NCI-H1930 (cell line): ENCODE results near the gene CCDC39.
"Not testable (repeated sequence)": the region's sequence is repeated elsewhere in the genome, so short reads cannot be mapped to it uniquely, and the experiment has no call there.

ENCODE experiments used
- DNase-seq, 2 experiments: peaks; one replicate each; lab custom pipeline; 2025; lab: John Stamatoyannopoulos, UW

CCDC39 gene

DNA sequence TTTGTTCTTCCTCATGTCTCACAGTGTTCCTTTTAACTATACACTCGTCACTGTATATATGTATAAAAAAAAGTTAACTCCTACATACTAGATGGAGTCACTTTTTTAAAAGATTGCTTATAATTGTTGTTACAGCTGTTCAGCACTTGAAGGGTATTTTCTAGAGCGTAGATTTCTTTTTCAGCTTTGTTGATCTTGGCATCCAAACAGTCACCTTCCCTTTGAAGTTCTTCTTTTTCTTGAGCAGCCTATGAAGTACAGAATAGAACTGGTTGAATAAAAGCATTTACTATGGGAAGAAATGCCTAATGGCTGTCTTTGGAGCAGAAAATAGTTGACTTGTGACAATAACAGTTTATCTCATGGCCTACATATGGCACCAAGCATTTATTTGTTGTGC lies 59.6 kb downstream of the CCDC39 start:
- no peak for DNase-seq

DNA sequence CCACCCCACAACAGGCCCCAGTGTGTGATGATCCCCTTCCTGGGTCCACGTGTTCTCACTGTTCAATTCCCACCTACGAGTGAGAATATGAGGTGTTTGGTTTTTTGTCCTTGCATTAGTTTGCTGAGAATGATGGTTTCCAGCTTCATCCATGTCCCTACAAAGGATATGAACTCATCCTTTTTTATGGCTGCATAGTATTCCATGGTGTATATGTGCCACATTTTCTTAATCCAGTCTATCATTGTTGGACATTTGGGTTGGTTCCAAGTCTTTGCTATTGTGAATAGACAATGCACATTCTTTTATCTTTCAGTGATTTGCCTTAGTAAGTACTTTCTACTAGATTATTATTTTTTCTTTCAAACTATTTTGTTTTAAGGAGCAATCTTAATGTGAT lies 60.7 kb downstream of the CCDC39 start:
- DNase-seq: not testable (repeated sequence)

DNA sequence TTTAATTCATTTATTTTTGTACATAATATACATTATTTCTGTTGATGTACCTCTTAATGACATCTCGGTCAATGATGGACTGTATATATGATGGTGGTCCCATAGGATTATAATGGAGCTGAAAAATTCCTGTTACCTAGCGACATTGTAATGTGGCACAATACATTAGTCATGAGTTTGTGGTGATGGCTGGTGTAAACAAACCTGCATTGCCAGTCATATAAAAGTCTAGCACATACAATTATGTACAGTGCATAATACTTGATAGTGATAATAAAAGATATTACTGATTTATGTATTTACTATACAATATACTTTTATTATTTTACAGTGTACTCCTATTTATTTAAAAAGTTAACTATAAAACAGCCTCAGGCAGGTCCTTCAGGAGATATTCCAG lies 62.2 kb downstream of the CCDC39 start:
- DNase-seq: no peak

DNA sequence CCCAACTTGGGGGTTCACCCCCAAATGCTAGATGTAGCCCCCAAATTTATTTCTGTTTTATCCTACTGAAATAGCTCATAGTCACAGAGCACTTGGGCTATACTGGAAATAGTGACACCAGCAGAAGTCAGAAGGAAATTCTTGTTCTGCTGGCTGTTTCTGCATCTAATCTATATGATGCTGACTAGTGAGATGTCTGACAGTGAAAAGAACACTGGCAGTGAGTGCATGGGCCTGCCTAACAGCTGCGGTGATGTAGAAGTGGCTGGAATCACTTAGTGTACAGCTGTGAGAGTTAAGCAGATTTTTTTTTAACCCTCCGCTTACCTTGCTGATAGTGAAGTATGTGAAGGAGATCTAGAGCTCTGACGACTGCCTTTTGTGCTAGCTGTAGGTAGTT lies 63.3 kb downstream of the CCDC39 start:
- no peak for DNase-seq

DNA sequence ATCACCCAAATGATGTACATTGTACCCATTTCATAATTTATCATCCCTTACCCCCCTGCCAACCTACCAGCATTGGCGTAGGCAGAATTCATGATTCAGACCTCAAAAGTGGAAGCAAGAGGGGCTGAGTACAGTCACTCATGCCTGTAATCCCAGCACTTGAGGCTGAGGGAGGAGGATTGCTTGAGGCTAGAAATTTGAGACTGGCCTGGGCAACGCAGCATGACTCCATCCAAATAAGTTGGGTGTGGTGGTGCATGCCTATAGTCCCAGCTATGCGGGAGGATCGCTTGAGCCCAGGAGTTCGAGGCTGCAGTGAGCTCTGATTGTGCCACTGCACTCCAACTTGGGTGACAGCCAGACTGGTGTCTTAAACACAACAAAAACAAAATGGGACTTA lies 66.9 kb downstream of the CCDC39 start:
- no peak for DNase-seq

DNA sequence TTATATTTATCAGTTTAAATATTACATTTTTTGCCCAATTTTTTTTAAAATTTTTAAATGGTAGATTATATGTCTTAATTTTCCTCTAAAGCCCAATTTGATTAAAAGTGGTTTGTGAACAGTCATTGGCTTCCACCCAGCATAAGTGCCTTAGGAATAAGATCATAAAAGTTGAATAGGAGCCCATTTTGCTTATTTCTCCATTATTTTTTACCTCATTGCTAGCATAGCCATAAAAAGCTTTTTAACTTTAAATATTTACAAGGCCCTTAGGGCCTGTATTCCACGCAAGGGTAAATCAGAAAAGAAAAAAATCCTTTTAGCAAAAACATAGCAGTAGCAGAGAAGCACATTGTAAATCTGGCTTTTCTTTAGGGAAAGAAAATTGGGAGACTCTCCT lies 68.3 kb downstream of the CCDC39 start:
- DNase-seq: no peak

DNA sequence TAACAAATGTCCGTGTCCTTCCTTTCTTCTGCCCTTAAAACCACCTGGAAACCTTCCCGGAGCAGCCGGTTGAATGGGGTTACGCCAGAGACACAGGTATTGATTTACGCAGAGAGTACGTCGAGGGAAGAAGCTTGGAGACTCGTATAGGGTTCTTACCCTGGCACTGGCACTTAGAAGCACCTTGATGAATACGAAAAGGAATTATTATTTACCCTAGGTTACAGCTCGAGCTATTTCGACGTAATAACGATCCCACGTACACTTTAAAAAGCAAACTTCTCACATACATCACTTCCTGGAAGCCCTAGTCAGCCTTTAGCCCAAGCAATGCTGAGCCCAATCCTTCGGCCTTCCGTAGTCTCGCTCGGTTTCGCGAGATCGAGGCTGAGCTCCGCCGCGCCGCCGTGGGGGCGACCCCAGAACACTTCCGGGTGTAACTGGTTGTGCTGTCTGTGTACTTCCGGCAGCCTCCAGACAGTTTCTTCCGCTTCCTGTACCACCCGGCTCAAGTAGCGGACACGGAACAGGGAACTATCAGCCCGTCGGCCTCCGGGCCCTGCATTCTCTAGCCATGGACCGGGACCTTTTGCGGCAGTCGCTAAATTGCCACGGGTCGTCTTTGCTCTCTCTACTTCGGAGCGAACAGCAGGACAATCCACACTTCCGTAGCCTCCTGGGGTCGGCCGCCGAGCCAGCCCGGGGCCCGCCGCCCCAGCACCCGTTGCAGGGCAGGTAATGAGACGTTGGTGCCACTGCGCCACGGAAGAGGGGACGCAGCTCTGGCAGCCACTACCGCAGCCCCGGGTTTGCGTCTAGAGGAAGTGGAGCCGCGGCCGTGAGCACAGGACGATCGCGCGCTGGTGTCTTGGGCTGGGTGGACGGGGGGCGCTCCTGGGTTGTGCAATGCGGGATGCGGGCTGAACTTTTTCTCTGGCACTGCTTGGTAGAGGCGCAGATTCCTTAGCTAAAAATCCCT lies 77.3 kb downstream of the CCDC39 start, which contains the start of gene TTC14:
Gene TTC14 (plus strand): TSS at position 476 of the 979 bp plus-strand sequence. CDS start 99 bp downstream, at position 575.
- DNase-seq: peak; percentile 85 to 89

DNA sequence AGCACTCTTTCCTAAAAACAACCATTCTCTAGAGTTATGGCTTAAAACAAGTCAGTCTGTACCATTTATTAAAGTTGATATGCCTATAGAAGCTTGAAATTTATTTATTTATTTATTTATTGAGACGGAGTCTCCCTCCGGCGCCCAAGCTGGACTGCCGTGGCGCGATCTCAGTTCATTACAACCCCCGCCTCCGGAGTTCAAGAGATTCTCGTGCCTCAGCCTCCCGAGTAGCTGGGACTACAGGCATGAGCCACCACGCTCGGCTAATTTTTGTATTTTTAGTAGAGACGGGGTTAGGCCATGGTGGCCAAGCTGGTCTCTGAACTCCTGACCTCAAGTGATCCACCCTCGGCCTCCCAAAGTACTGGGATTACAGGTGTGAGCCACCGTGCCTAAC lies 78.8 kb downstream of the CCDC39 start:
- DNase-seq: no peak

- no peak for DNase-seq
These were observed 83.7 kb downstream of the CCDC39 start for GRCh38 chr3:180595559-180595935.

GRCh38 chr3:180594631-180595558 lies 84.4 kb downstream of the CCDC39 start:
- peak; percentile 7 to 22 for DNase-seq

- DNase-seq: not testable (repeated sequence)
These were observed 85.7 kb downstream of the CCDC39 start for GRCh38 chr3:180593631-180594030.

DNA sequence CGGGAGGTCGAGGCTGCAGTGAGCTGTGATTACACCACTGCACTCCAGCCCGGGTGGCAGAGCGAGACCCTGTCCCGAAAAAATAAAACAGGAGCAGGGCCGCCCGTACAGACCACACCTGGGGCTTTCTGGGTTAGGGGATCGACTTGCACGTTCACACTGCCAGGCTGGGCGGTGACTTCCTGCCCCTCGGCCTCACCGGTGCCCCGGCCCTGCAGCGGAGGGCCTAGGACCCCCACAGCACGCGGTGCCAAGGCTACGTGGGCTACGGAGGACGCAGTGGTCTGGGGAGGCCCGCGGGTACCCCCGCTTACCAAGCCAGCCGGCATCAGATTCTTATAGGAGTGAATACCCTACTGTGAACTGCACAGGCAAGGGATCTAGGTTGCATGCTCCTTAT lies 88.9 kb downstream of the CCDC39 start:
- no peak for DNase-seq

DNA sequence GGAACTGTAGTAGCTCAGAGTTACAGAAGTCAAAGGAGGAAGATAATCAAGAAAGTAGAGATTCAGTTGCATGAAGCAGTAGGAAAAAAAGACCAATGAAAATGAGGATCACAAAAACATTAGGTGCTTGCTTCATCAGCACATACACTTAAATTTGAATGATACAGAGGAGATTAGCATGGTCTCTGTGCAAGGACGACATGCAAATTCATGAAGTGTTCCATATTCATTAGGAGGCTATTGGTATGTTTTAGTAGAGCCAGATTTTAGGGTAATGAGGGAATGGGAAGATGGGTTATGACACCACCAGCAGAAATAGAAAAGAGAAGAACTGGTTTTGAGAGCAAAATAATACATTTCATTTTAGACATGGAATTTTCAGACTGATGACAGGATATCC lies 98.4 kb downstream of the CCDC39 start:
- no peak for DNase-seq

DNA sequence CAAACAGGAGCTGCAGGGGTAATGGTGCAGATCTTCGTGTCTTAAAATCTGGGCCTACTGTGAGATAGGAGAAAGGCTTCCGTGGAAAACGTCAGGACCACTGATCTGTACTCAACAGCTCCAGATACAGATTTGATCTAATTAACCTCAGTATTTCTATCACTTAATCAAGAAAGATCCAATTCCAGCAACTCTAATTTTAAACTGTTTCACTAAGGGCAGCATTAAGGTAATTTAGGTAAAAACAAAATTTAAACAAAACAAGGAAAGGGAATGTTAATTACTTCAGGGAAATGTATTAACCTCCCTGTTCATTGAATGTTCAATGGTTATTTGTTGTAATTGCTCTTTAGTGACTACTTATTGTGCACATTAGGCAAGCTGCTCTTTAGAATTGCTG lies 103.7 kb downstream of the CCDC39 start:
- DNase-seq: no peak

- no peak for DNase-seq
These were observed 107.3 kb downstream of the CCDC39 start for GRCh38 chr3:180571831-180572598.

GRCh38 chr3:180570238-180570637 lies 109.1 kb downstream of the CCDC39 start:
- no peak for DNase-seq

DNA sequence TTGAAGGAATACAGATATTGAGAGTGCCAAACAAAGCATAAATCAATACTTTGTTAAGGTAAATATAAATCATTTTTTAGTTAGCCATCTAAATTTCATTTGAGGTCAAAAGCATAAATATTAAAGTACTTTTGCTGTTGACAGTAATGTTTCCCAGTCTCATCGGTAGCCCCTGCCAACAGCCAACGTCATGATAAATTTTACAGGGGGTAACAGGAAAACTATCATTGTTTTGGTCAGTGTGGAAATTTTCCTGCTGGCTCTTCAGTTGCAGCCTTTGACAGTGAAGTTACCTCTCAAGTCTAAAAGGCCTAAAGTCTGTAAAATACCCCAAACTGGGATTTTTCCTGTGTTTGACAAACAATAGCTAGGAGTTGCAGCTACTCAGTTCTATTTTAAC lies 114.6 kb downstream of the CCDC39 start:
- no peak for DNase-seq
